Lower leg skin (tissue), 4 donors: Measurements from ENCODE around the gene CSMD2. TPM values are rescaled to one million over a fixed set of nuclear protein-coding genes. Genes with fewer than 3 reads are reported as not detected.

ENCODE experiments used
- DNase-seq, 2 donors: peaks; one replicate each; pipeline ENCODE4 v3.0.0-alpha.2; 2019; ENCODE audit warnings: low spot score in 2 of 2
- H3K4me3 ChIP-seq: fragments of 200-600 bp; sonication (generic); 2 replicates; pipeline ENCODE4 v1.5.1; 2017; ENCODE audit warnings: mild to moderate bottlenecking, low read depth; ENCODE audit not compliant: poor library complexity, severe bottlenecking
- POLR2A ChIP-seq, 2 donors: fragments of 450-650 bp; IDR thresholded peaks; one replicate each; pipeline ENCODE4 v1.6.1; 2016 to 2017; ENCODE audit warnings: antibody characterized with exemption in 2 of 2, mild to moderate bottlenecking in 1 of 2, moderate library complexity in 1 of 2
- WGBS, 2 donors: methylation state at CpG; one replicate each; pipeline ENCODE4 v1.1.5; 2018; 5-methylcytosine and 5-hydroxymethylcytosine counted together
- intact Hi-C: fragments of 100-400 bp; cut with DNase I; formaldehyde crosslinking; loops from one replicate; pipeline ENCODE4 v1.15.0; 2023; ENCODE audit warnings: low total_unique reads
- total RNA-seq, 4 donors: library from RNA; depleted of rRNA; stranded (reverse); fragments of >200 nt; gene quantifications; one replicate each; pipeline ENCODE4 v1.1.0, GENCODE V29; 2016
- TF ChIP-seq, protein P1 (sequence below), 3 donors: fragments of 450-650 bp; IDR thresholded peaks; one replicate each; pipeline ENCODE4 v1.5.1; 2016; ENCODE audit warnings: antibody characterized with exemption in 3 of 3, mild to moderate bottlenecking in 3 of 3, moderate library complexity in 2 of 3

CSMD2 gene
- total RNA-seq, 4 donors from 2014 or later, result 0.11 to 1.0 TPM; not detected in 2

DNA sequence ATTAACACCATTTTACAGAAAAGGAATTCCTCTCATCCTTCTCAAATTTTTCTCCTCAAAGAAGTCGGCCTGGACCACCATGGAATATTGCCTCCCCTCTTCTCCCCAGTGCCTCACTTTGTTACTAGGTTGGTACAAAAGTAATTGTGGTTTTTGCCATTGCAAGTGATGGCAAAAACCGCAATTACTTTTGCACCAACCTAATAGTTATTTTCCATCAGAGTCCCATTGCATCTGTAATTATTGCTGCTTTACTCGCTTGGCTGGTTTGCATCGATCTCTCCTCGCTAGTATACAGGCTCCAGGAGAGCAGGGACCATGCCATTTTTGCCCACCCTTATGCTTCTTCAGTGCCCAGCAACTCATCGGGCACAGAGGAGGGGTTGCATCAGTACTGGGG, 10.7 kb upstream of the CSMD2 start:
- no peak for DNase-seq
- whole genome bisulfite sequencing, 2 donors, result 78 to 86% methylated on average over 6 of the region's 6 CpGs
- H3K4me3 ChIP-seq, result no peak overlapping the region
- no peak for TF ChIP-seq POLR2A (IDR thresholded peaks at IDR 0.05)
- TF ChIP-seq, protein P1, sequence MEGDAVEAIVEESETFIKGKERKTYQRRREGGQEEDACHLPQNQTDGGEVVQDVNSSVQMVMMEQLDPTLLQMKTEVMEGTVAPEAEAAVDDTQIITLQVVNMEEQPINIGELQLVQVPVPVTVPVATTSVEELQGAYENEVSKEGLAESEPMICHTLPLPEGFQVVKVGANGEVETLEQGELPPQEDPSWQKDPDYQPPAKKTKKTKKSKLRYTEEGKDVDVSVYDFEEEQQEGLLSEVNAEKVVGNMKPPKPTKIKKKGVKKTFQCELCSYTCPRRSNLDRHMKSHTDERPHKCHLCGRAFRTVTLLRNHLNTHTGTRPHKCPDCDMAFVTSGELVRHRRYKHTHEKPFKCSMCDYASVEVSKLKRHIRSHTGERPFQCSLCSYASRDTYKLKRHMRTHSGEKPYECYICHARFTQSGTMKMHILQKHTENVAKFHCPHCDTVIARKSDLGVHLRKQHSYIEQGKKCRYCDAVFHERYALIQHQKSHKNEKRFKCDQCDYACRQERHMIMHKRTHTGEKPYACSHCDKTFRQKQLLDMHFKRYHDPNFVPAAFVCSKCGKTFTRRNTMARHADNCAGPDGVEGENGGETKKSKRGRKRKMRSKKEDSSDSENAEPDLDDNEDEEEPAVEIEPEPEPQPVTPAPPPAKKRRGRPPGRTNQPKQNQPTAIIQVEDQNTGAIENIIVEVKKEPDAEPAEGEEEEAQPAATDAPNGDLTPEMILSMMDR (IDR thresholded peaks at IDR 0.05), result no peak
- intact Hi-C loops, result no loop called here

DNA sequence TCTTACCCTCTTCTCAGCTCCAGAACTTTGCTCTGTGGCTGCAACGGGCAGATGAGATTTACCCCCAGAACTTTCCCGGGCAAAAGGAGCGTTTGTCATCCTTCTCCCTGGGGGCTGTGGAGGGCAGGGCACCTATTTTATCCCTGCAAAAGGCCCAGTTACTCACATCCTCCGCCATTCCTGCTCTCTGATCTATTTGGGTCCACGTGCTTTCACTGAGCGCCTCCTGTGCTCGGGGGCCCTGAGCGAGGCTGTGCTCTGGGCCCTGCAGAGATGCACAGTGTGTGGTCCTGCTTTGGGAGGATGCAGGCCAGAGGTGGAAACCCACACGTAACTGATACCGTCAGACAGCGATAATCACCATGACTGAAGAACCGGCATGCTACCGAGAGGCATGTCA, 2.4 kb upstream of the CSMD2 start:
- no peak for DNase-seq
- TF ChIP-seq POLR2A (IDR thresholded peaks at IDR 0.05), result no peak
- TF ChIP-seq, protein P1 (IDR thresholded peaks at IDR 0.05), result no peak
- no peak overlapping the region for H3K4me3 ChIP-seq
- intact Hi-C loops, result no loop called here
- WGBS, 2 donors, result 63 to 75% methylated on average over 13 of the region's 13 CpGs

DNA sequence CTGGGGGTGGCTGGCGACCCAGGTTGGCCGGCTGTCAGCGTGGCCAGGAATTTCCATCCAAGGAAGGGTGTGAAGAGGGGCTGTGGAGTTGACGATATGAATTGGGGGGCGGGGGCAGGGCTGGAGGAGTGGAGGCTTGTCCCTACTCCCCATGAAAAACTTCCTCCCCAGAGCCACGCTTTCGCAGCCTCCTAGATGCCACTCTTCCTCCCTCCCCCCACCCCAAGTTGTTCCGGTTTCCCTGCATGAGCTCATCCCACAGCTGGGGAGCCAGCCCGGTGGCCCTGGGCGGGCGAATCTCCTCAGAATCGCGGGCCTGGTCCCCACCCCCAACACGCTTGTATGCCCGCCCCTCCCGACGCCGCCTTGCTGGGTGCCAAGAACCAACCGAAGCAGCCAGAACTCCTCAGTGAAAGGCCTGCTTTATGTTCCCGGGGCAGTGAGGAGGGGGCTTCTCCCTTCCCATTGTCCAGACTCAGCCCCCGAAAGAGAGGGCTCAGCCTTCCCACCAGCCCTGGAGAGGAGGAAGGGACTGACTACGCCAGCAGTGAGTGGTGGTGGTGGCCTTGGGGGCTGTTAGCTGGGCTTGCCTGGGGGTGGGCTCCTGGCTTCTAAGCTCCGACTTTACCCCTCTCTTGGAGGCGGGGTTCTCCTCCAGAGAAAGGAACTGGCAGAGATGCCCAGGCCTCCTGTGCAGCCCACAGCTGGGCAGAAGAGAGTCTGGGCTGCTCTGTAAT, 1.8 kb upstream of the CSMD2 start:
- intact Hi-C loops, result no loop called here
- 10% methylated on average over 19 to 23 of the region's 24 CpGs for WGBS, 2 donors
- no peak for DNase-seq
- no peak overlapping the region for H3K4me3 ChIP-seq
- TF ChIP-seq, protein P1 (IDR thresholded peaks at IDR 0.05), result no peak
- no peak for TF ChIP-seq POLR2A (IDR thresholded peaks at IDR 0.05)

DNA sequence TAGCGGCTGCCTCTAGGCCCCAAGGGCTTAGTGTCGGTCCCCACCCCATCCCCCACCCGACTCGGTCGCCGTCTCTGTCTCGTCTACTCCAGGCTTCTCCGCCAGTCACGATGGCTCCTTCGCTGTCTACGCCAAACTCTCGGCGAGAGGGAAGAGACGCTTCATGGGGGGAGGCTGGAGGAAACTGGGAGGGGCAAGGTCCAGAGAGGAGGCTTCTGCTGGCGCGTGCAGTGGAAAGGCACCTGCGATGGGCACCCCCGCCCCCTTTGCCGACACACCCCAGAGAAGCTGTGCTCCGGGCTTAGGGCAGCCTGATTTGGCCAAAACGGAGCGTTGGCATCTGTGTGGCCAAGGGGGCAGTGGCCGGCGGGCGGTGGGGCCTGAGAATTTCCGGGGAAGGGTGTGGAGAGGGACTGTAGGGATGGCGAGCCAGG, 1.2 kb upstream of the CSMD2 start:
- TF ChIP-seq, protein P1 (IDR thresholded peaks at IDR 0.05), result no peak
- TF ChIP-seq POLR2A (IDR thresholded peaks at IDR 0.05), result no peak
- intact Hi-C loops, result no loop called here
- no peak overlapping the region for H3K4me3 ChIP-seq
- WGBS, 2 donors, result 2% methylated on average over 23 to 27 of the region's 27 CpGs
- DNase-seq, result no peak

DNA sequence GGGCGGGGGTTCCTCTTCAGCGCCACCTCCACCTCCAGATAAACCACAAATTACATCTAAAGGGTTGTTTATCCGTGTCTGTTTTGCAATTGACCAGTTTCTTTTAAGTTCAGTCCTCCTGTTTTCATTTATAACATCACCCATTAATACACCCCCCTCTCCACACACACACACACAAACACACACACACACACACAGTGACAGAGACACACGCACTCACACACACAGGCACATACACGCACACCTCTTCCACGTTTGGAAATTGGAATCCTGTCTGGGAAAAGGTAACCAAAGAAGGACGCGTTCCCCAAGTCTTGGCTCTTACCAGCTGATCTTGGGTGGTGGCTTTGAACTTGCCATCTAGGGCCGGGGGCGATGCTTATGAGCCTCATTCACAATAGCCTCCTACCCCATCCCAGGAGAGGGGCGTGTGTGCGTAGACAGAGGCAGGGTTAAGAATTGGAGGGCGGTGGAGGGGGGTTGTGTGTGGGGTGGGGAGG, 442 bp upstream of the CSMD2 start:
- TF ChIP-seq, protein P1 (IDR thresholded peaks at IDR 0.05), result no peak
- TF ChIP-seq POLR2A (IDR thresholded peaks at IDR 0.05), result no peak
- no peak for DNase-seq
- H3K4me3 ChIP-seq, result no peak overlapping the region
- intact Hi-C loops, result no loop called here
- 3% methylated on average over 13 of the region's 13 CpGs for WGBS, 2 donors
